HCT116 (cell line): ENCODE results near the gene NTRK3. TPM values are rescaled to one million over a fixed set of nuclear protein-coding genes. Genes with fewer than 3 reads are reported as not detected.

Source experiments
- ATAC-seq: fragments of 200-7000 bp; cut with Tn5 transposase; 2 replicates; pipeline ENCODE4 v1.9.1; 2020; ENCODE audit warnings: mild to moderate bottlenecking, moderate library complexity
- BruUV-seq: library from RNA; stranded (reverse); fragments of 400-500 nt; replicated peaks from 2 replicates; lab custom pipeline; 2021; lab: Mats Ljungman, UMichigan
- CTCF ChIA-PET: fragments of 300-600 bp; sonication (Branson Sonifier 250); formaldehyde crosslinking; loops from one replicate; lab custom pipeline; 2021; ENCODE audit warnings: antibody characterized with exemption; lab: Charles Lee
- POLR2A ChIA-PET: fragments of 300-600, 350-600 bp; sonication (Branson Sonifier 250); formaldehyde crosslinking; loops from one replicate; lab custom pipeline; 2021; ENCODE audit warnings: antibody characterized with exemption; lab: Charles Lee
- RAD21 ChIA-PET, 2 experiments: fragments of 300-600 bp; sonication (Branson Sonifier 250); formaldehyde crosslinking; loops; one replicate each; lab custom pipeline; 2023; ENCODE audit warnings: low total read pairs in 2 of 2; ENCODE audit not compliant: uncharacterized antibody in 2 of 2, unreplicated experiment in 2 of 2, low non-redundant PET in 1 of 2; lab: Charles Lee
- DNase-seq: peaks from one replicate; pipeline ENCODE4 v3.0.0-alpha.2; 2010; ENCODE audit warnings: low read depth, low spot score
- H2AFZ ChIP-seq: fragments of 200-600 bp; shearing (Covaris generic), sonication (generic); 2 replicates; pipeline ENCODE4 v1.6.1; 2017; ENCODE audit warnings: low read depth, mixed run types, mixed read lengths, antibody characterized with exemption, low read length; ENCODE audit not compliant: poor library complexity, severe bottlenecking
- H3K27ac ChIP-seq: 2 replicates; pipeline ENCODE4 v1.5.1; 2012; ENCODE audit warnings: low read depth, low read length
- H3K27me3 ChIP-seq: fragments of 200-600 bp; sonication (generic); 2 replicates; pipeline ENCODE4 v1.6.1; 2016; ENCODE audit warnings: mixed run types, low read length, mixed read lengths; ENCODE audit not compliant: insufficient read depth
- H3K36me3 ChIP-seq, 2 experiments: fragments of 200-500 bp in 1 of 2; fragments of 200-600 bp in 1 of 2; sonication (Bioruptor generic) in 1 of 2; sonication (generic) in 1 of 2; 2 replicates each; pipeline versions ENCODE4 v1.5.1 to v1.6.1; 2014 to 2016; ENCODE audit warnings: low read length in 2 of 2, inconsistent platforms in 1 of 2, mixed read lengths in 1 of 2, mixed run types in 1 of 2; ENCODE audit not compliant: insufficient read depth in 2 of 2, control insufficient read depth in 1 of 2
- H3K4me1 ChIP-seq, 2 experiments: fragments of 200-600 bp in 1 of 2; sonication (generic) in 1 of 2; 2 replicates each; pipeline versions ENCODE4 v1.5.1 to v1.6.1; 2012 to 2017; ENCODE audit warnings: low read length in 2 of 2, inconsistent platforms in 1 of 2, mild to moderate bottlenecking in 1 of 2, mixed read lengths in 1 of 2, mixed run types in 1 of 2, moderate library complexity in 1 of 2; ENCODE audit not compliant: insufficient read depth in 2 of 2, control insufficient read depth in 1 of 2
- H3K4me2 ChIP-seq: fragments of 200-600 bp; sonication (generic); 2 replicates; pipeline ENCODE4 v1.6.1; 2017; ENCODE audit warnings: mixed run types, low read length, mixed read lengths
- H3K4me3 ChIP-seq, 2 experiments: fragments of 200-600 bp in 1 of 2; sonication (generic) in 1 of 2; replicated peaks in 1 of 2; 2 replicates each; pipeline ENCODE4 v1.5.1; 2011 to 2016; ENCODE audit warnings: low read length in 2 of 2, control low read depth in 1 of 2, low read depth in 1 of 2, mild to moderate bottlenecking in 1 of 2, mixed read lengths in 1 of 2, mixed run types in 1 of 2
- H3K79me2 ChIP-seq: fragments of 200-600 bp; sonication (generic); 2 replicates; pipeline ENCODE4 v1.6.1; 2017; ENCODE audit warnings: mild to moderate bottlenecking, mixed run types, low read length, moderate library complexity, mixed read lengths; ENCODE audit not compliant: insufficient read depth
- H3K9ac ChIP-seq: fragments of 200-600 bp; sonication (generic); 2 replicates; pipeline ENCODE4 v1.6.1; 2016; ENCODE audit warnings: low read length, mixed read lengths
- H3K9me2 ChIP-seq: fragments of 200-600 bp; sonication (generic), shearing (Covaris generic); 2 replicates; pipeline ENCODE4 v1.6.1; 2017; ENCODE audit warnings: mixed run types, mild to moderate bottlenecking, moderate library complexity; ENCODE audit not compliant: insufficient read depth
- H3K9me3 ChIP-seq, 2 experiments: fragments of 200-500 bp in 1 of 2; fragments of 200-600 bp in 1 of 2; sonication (Bioruptor generic) in 1 of 2; sonication (generic) in 1 of 2; 2 replicates each; pipeline ENCODE4 v1.6.1; 2014 to 2017; ENCODE audit warnings: low read length in 2 of 2, mixed read lengths in 2 of 2, inconsistent platforms in 1 of 2, low read depth in 1 of 2, mild to moderate bottlenecking in 1 of 2, mixed run types in 1 of 2, moderate library complexity in 1 of 2; ENCODE audit not compliant: control insufficient read depth in 1 of 2, insufficient read depth in 1 of 2
- H4K20me1 ChIP-seq: fragments of 200-600 bp; sonication (generic), shearing (Covaris generic); 2 replicates; pipeline ENCODE4 v1.6.1; 2017; ENCODE audit warnings: mixed run types, mild to moderate bottlenecking, moderate library complexity; ENCODE audit not compliant: insufficient read depth
- CBX3 ChIP-seq: IDR thresholded peaks from 2 replicates; pipeline ENCODE4 v1.6.1; 2012; ENCODE audit warnings: low read depth
- CEBPB ChIP-seq: IDR thresholded peaks from 2 replicates; pipeline ENCODE4 v1.6.1; 2012; ENCODE audit warnings: low read depth
- EGR1 ChIP-seq: IDR thresholded peaks from 2 replicates; pipeline ENCODE4 v1.6.1; 2012; ENCODE audit warnings: low read depth
- EZH2 ChIP-seq: fragments of 200-600 bp; sonication (generic); IDR thresholded peaks from 2 replicates; pipeline ENCODE4 v1.6.1; 2017; ENCODE audit warnings: antibody characterized with exemption, mixed run types
- POLR2A ChIP-seq: IDR thresholded peaks from 2 replicates; pipeline ENCODE4 v1.7.0; 2011; ENCODE audit warnings: borderline replicate concordance; ENCODE audit not compliant: insufficient read depth, insufficient read length; ENCODE audit errors: extremely low read depth
- POLR2AphosphoS5 ChIP-seq: IDR thresholded peaks from 2 replicates; pipeline ENCODE4 v1.6.1; 2011; ENCODE audit warnings: mild to moderate bottlenecking, low read depth, low read length, moderate library complexity
- RAD21 ChIP-seq: IDR thresholded peaks from 2 replicates; pipeline ENCODE4 v1.6.1; 2012; ENCODE audit warnings: low read depth, mild to moderate bottlenecking
- SP1 ChIP-seq: IDR thresholded peaks from 2 replicates; pipeline ENCODE4 v1.6.1; 2012; ENCODE audit warnings: low read depth
- SRF ChIP-seq: IDR thresholded peaks from 2 replicates; pipeline ENCODE4 v1.6.1; 2012; ENCODE audit warnings: low read depth
- TCF7L2 ChIP-seq: IDR thresholded peaks from 2 replicates; pipeline ENCODE4 v1.7.0; 2011; ENCODE audit warnings: borderline replicate concordance, inconsistent platforms; ENCODE audit not compliant: insufficient read depth, insufficient read length; ENCODE audit errors: extremely low read depth
- YY1 ChIP-seq: IDR thresholded peaks from 2 replicates; pipeline ENCODE4 v1.6.1; 2011; ENCODE audit warnings: low read length, low read depth, moderate library complexity, mild to moderate bottlenecking; ENCODE audit not compliant: insufficient replicate concordance; ENCODE audit errors: extremely low read depth
- ZBTB33 ChIP-seq: IDR thresholded peaks from 2 replicates; pipeline ENCODE4 v1.6.1; 2011; ENCODE audit warnings: mild to moderate bottlenecking, low read length, moderate library complexity; ENCODE audit not compliant: insufficient replicate concordance; ENCODE audit errors: extremely low read depth
- ZFX ChIP-seq: fragments of 450-650 bp; IDR thresholded peaks from 2 replicates; pipeline ENCODE4 v1.6.1; 2017
- ZNF274 ChIP-seq: fragments of 200-500 bp; sonication (Bioruptor generic); IDR thresholded peaks from 2 replicates; pipeline ENCODE4 v1.6.1; 2014; ENCODE audit warnings: mild to moderate bottlenecking, low read depth, low read length, inconsistent platforms
- intact Hi-C: fragments of 100-400 bp; cut with micrococcal nuclease; formaldehyde crosslinking; loops from 2 replicates; pipeline ENCODE4 v1.10.0; 2022
- total RNA-seq: library from RNA; stranded (reverse); gene quantifications from one replicate; pipeline ENCODE4 v1.2.1, GENCODE V29; 2021; ENCODE audit not compliant: unreplicated experiment

The NTRK3 gene
- total RNA-seq, 1 experiment from 2014 or later, result not detected

GRCh38 chr15:88234711-88235110 lies 21.8 kb downstream of the NTRK3 start (continued):
- no peak for TF ChIP-seq ZNF274
- no peak for TF ChIP-seq YY1
- no peak for TF ChIP-seq CEBPB
- TF ChIP-seq ZFX, result no peak

GRCh38 chr15:88233921-88234320 lies 22.6 kb downstream of the NTRK3 start:
- Histone ChIP-seq H3K4me2 (no peak overlapping the region), H3K9ac (no peak overlapping the region), H3K4me3 (no peak overlapping the region), H3K27me3 (peaks cover 25% of the 10 kb centered on the region), H2AFZ (no peak overlapping the region), H4K20me1 (no peaks in the 10 kb centered on the region), H3K9me2 (no peaks in the 10 kb centered on the region), H3K79me2 (no peaks in the 10 kb centered on the region), H3K4me1 (no peaks in the 10 kb centered on the region), H3K36me3 (no peaks in the 10 kb centered on the region), H3K27ac (no peak overlapping the region), H3K9me3 (no peaks in the 10 kb centered on the region)
- RAD21 ChIA-PET, result no interaction called here
- DNase-seq (no peak), ATAC-seq (no peak)
- POLR2A ChIA-PET, result no interaction called here
- TF ChIP-seq SP1, result no peak
- no peak for TF ChIP-seq SRF
- TF ChIP-seq ZNF274, result no peak
- TF ChIP-seq RAD21, result no peak
- no peak for TF ChIP-seq ZFX
- no peak for TF ChIP-seq POLR2A
- TF ChIP-seq POLR2AphosphoS5, result no peak
- no peak for TF ChIP-seq ZBTB33
- TF ChIP-seq TCF7L2, result no peak
- TF ChIP-seq CEBPB, result no peak
- TF ChIP-seq EZH2, result no peak
- TF ChIP-seq CBX3, result no peak
- TF ChIP-seq EGR1, result no peak
- intact Hi-C loops, result no loop called here
- CTCF ChIA-PET, result interaction anchor here (0.9 to 1.5 kb wide), 2 partner anchors 11 to 13 kb away, joined by 3 read pairs; no protein-coding TSS in a partner anchor
- BruUV-seq, result no TSS peak
